ENCODE measurements around the gene PPARD. TPM values are rescaled to one million over a fixed set of nuclear protein-coding genes. Genes with fewer than 3 reads are reported as not detected.
"Not testable (repeated sequence)": the region's sequence is repeated elsewhere in the genome, so short reads cannot be mapped to it uniquely, and the experiment has no call there.

Gene PPARD
- total RNA-seq, 4 donors from 2014 or later, result 23.4 to 31.4 (median 26.9) TPM

DNA sequence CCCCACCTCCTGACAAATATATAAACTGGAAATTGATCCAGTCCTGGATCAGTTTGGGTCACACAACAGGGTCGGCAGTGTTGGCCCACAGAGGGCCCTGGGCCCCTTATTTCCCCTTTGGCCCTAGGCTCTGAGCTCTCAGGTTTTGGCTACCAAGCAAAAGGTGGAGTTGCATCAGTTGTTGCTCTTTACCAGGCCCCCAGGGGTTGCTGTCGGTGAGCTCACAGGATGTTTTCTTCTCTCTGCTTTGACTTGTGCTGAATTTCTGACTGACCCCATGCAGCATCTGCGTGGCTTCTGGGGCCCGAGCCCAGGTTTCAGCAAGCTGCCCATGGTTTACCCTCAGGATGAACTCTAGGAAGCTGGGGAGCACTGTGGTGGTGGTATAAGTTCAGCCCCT, 44.6 kb downstream of the PPARD start:
- Histone ChIP-seq H3K4me3 (no peak overlapping the region), H3K4me1 (peaks cover 18% of the 10 kb centered on the region), H3K9me3 (no peaks in the 10 kb centered on the region), H3K27me3 (no peaks in the 10 kb centered on the region), H3K36me3 (peaks cover 3% of the 10 kb centered on the region), H3K27ac (no peak overlapping the region)
- 72% methylated on average over 4 of the region's 4 CpGs for WGBS
- DNase-seq (ENCODE audit: low spot score in 2 of 2), result no peak
- no peak for TF ChIP-seq POLR2AphosphoS5 (IDR thresholded peaks at IDR 0.05)
- TF ChIP-seq, protein P1, sequence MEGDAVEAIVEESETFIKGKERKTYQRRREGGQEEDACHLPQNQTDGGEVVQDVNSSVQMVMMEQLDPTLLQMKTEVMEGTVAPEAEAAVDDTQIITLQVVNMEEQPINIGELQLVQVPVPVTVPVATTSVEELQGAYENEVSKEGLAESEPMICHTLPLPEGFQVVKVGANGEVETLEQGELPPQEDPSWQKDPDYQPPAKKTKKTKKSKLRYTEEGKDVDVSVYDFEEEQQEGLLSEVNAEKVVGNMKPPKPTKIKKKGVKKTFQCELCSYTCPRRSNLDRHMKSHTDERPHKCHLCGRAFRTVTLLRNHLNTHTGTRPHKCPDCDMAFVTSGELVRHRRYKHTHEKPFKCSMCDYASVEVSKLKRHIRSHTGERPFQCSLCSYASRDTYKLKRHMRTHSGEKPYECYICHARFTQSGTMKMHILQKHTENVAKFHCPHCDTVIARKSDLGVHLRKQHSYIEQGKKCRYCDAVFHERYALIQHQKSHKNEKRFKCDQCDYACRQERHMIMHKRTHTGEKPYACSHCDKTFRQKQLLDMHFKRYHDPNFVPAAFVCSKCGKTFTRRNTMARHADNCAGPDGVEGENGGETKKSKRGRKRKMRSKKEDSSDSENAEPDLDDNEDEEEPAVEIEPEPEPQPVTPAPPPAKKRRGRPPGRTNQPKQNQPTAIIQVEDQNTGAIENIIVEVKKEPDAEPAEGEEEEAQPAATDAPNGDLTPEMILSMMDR (IDR thresholded peaks at IDR 0.05), result no peak
- no peak for TF ChIP-seq POLR2A (IDR thresholded peaks at IDR 0.05)
- no peak for TF ChIP-seq EP300 (IDR thresholded peaks at IDR 0.05)

DNA sequence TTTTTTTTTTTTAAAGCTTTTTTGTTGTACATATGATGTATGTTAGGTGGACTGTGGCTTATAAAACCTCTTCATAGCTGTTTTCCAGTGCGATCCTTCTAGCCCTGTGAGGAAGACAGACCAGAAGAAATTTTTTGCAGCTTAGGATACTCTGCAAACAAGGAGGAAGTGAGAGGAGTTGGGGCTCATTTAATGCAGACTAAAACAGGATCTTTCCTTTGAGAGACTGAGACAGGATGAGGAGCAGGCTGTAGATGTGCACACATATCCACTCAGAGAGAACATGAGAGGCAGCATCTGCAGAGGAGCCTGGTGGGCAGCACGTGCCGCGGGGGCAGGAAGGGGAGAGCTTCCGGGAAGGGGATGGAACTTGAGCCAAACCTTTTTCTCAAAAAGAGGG, 45.7 kb downstream of the PPARD start:
- no peak overlapping the region for H3K27ac ChIP-seq
- 76% methylated on average over 5 of the region's 5 CpGs for WGBS

DNA sequence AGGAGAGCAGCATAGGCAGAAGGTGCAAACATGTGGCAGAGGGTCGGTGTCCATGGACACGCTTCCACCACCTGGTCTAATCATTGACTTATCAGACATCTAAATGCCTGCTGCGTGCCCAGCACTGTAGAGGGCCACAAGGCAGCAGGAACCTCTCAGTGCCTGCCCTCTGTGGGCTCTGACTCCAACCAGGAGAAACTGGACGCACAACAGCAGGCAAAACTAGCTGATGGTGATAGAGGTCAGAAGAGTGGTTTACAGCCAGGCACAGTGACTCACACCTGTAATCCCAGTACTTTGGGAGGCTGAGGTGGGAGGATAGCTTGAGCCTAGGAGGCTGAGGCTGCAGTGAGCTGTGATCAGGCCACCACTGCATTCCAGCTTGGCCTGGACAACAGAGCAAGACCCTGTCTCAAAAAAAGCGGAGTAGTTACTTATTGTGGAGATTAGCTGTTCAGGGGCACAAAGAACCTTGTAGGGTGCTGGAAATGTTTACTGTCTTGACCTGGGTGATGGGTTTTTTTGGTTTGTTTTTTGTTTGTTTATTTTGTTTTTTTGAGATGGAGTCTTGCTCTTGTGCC, 46.5 kb downstream of the PPARD start:
- Histone ChIP-seq H3K27ac (no peak overlapping the region), H3K9me3 (no peaks in the 10 kb centered on the region), H3K36me3 (no peaks in the 10 kb centered on the region), H3K27me3 (no peaks in the 10 kb centered on the region), H3K4me3 (no peak overlapping the region), H3K4me1 (peaks cover 37% of the 10 kb centered on the region)
- no peak for TF ChIP-seq POLR2AphosphoS5 (IDR thresholded peaks at IDR 0.05)
- TF ChIP-seq POLR2A (IDR thresholded peaks at IDR 0.05), result no peak
- no peak for TF ChIP-seq EP300 (IDR thresholded peaks at IDR 0.05)
- TF ChIP-seq, protein P1 (IDR thresholded peaks at IDR 0.05), result no peak
- 93% methylated on average over 5 of the region's 5 CpGs for WGBS
- no peak for DNase-seq (ENCODE audit: low spot score in 2 of 2)

More for the DNA sequence above, 45.7 kb downstream of the PPARD start:
- H3K4me3 ChIP-seq, result no peak overlapping the region
- peaks cover 29% of the 10 kb centered on the region for H3K4me1 ChIP-seq
- no peaks in the 10 kb centered on the region for H3K9me3 ChIP-seq
- H3K36me3 ChIP-seq, result peaks cover under 1% of the 10 kb centered on the region
- TF ChIP-seq EP300 (IDR thresholded peaks at IDR 0.05) (no peak), POLR2AphosphoS5 (IDR thresholded peaks at IDR 0.05) (no peak), POLR2A (IDR thresholded peaks at IDR 0.05) (no peak)
- TF ChIP-seq, protein P1 (IDR thresholded peaks at IDR 0.05), result no peak
- no peak for DNase-seq (ENCODE audit: low spot score in 2 of 2)
- H3K27me3 ChIP-seq, result no peaks in the 10 kb centered on the region

DNA sequence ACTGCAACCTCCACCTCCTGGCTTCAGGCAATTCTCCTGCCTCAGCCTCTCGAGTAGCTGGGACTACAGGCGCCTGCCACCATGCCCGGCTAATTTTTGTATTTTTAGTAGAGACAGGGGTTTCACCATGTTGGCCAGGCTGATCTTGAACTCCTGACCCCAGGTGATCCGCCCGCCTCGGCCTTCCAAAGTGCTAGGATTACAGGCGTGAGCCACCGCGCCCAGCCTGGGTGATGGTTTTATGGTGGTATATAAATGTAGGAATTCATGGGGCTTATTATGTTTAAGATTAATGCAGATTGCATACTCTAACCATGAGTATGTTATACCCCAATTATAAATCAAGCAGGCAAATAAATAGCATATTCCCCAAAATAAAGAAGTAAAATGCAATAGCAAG, 47.0 kb downstream of the PPARD start:
- H3K4me1 ChIP-seq, result peaks cover 41% of the 10 kb centered on the region
- WGBS, result 94% methylated on average over 9 of the region's 9 CpGs
- H3K27me3 ChIP-seq; H3K36me3 ChIP-seq; H3K27ac ChIP-seq; H3K9me3 ChIP-seq; H3K4me3 ChIP-seq; DNase-seq (ENCODE audit: low spot score in 2 of 2): not testable (repeated sequence)

DNA sequence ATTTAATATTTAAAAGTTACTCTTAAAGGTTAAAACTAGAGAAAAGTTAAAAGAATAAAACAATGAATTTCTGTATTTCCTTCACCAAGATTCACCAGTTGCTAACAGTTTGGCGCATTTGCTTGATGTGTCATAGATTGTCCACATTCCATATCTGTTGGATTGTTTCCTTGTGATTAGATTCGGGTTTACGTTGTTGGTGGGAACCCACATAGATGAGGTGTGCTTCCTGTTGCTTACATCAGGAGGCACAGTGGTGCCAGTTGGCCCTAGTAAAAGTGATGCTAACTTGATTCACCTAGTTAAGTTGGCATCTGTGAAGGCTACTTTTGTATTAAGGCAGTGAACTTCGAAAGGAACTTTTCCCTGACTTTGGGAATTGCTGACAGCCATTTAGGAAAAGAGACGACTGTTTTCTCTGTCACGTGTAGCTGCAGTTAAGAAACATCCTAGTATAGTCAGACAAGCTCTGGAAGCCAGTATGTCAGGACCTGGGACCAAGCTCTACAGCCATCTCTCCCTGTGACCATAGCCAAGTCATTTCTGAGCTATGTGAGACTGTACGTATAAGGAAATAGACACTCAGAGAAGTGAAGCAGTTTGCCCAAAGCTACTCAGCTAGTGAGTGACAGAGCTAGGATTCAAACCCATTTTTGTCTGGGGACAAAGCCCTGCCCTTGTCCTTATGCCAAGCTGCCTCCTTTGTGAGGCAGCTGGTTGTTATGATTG, 49.0 kb downstream of the PPARD start:
- 53% methylated on average over 7 of the region's 7 CpGs for WGBS
- TF ChIP-seq EP300 (IDR thresholded peaks at IDR 0.05) (no peak), POLR2AphosphoS5 (IDR thresholded peaks at IDR 0.05) (no peak), POLR2A (IDR thresholded peaks at IDR 0.05) (no peak)
- TF ChIP-seq, protein P1 (IDR thresholded peaks at IDR 0.05), result no peak

More for the DNA sequence above, 49.0 kb downstream of the PPARD start:
- DNase-seq (ENCODE audit: low spot score in 2 of 2), result no peak
- no peak overlapping the region for H3K4me3 ChIP-seq
- no peaks in the 10 kb centered on the region for H3K27me3 ChIP-seq
- H3K4me1 ChIP-seq, result peaks cover 34% of the 10 kb centered on the region
- no peaks in the 10 kb centered on the region for H3K36me3 ChIP-seq
- H3K27ac ChIP-seq, result peak overlapping the region; percentile 36
- H3K9me3 ChIP-seq, result no peaks in the 10 kb centered on the region

Measured in suprapubic skin (tissue), 4 donors.